Measurements from ENCODE around the gene F11R.
"Not testable (repeated sequence)": the region's sequence is repeated elsewhere in the genome, so short reads cannot be mapped to it uniquely, and the experiment has no call there.

The F11R gene

DNA sequence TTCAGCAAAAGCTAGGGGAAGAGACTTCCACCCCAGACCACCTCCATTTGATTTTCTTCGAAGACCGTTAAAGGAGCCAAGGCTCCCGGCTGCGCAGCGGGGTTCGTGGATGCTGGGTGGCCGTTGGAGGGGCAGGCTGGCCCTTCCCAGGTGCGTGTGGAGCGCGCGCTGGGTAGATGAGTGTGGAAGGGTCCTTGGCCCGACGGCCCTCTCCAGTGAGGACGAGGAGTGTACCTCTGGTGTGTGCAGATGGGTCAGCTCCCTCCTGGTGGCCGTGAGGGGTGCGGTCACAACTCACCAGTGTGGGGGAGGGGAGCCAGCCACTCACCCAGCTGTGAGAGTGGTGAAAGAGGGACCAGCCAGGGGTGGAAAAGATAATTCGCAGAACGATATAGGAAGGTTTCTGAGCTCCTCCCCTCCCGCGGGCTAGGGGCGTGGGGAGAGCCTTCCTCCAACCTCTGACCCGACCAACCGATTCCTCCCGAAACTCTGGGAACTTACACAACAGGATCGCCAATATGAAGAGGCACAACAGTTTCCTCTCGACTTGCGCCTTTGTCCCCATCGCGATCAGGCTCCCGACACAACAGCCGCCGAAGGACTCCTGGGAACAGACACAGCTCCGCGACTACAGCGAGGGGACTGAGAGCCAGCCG, at the start of gene F11R:
Gene F11R, minus strand, starts transcription at position 644 of the 656 bp plus-strand sequence. Its CDS starts 79 bp downstream, at position 565.
- in situ Hi-C loops (cut with HindIII; ENCODE audit: low sequenced_read_pairs) = no loop called here

DNA sequence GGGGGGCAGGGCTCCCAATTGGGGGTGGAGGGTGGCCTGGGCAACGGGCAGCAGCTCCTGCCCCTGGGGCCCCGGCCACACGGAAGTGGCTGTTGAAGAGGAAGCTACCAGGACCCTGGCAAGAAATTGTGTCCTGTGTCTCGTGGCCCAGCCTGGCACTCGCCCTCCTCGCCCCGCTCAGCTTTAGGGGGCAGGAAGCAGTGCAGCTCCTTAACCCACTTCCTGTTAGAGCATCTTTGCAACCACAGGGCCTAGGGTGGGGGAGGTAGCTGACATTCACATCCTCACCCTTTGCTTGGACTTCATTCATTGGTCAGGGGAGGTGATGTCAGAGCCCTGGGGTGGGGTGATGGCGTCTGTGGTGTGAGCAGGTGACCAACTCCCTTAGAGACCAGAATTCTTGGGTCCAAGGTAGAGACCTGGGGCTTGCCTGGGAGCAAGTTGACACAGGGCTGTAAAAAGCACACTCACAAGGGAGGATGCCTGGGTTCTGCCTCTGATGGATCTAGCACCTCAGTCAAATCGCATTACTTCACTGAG, 48.8 kb upstream of the F11R start, which contains the start of gene ARHGAP30:
Gene ARHGAP30, minus strand, starts transcription at position 161 of the 540 bp plus-strand sequence. CDS start 267 bp downstream, outside the sequence.
- in situ Hi-C loops (cut with HindIII; ENCODE audit: low sequenced_read_pairs) = no loop called here

DNA sequence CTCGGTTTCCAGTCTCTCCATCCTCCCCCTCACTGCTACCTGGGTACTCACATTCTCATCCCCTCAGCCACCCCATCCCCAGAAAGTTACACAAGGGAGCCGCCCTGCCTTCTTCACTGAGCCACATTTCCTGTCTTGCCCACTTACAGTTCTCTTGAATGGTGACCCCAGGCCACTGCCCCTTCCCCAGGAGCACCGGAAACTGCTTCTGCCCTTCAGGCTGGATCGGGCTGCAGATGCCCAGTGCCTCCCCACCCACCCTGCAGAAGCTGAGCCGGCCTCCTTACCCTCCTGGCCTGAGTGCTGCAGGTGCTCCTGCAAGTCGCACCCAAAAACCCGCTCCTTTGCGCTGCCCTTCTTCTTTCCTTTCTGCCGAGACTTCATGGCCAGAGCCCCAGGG, 48.3 kb upstream of the F11R start:
- in situ Hi-C loops (cut with HindIII; ENCODE audit: low sequenced_read_pairs) = no loop called here

DNA sequence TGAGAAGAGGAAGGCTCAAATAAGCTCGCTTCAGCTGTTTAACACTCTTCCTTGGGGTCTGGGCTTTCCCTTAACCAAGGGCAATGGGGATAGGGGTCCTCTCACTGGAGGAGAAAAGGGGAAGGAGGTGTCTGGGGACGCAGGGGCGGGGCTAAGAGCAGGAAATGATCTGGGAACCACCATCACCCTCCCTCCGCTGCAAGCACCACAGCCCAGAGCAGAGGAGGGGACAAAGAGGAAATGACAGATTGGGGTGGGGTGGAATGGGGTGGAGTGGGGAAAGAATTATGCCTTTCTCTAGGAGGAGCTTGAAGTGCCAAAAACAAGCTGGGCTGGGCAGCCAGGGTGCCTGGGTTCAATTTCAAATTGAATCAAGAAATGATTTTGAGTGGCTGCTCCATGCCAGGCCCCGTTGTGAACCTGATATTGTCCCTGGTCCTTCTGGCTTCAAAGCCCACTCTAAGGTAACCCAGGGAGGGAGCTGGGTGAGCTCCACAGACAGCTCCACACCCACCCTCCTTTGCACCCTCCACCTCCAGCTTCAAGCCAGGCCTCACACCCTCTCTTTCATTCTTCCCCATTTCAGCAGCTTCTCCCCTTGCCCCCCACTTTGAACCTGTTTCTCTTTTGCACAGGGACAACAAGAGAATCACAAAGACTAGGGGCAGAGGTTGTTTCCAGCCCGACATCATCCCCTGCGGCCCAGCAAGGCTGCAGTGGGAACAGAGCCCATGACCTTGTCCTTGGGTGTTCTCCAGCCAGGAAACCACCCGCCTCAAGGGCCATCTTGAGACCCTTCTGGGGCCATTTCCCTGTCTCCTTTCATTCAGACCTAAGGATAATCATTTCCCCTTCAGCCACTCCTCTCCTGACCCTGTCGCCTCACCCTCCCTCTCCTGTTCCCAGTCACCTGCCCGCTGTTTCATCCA, 47.6 kb upstream of the F11R start:
- in situ Hi-C loops (cut with HindIII; ENCODE audit: low sequenced_read_pairs) = no loop called here

DNA sequence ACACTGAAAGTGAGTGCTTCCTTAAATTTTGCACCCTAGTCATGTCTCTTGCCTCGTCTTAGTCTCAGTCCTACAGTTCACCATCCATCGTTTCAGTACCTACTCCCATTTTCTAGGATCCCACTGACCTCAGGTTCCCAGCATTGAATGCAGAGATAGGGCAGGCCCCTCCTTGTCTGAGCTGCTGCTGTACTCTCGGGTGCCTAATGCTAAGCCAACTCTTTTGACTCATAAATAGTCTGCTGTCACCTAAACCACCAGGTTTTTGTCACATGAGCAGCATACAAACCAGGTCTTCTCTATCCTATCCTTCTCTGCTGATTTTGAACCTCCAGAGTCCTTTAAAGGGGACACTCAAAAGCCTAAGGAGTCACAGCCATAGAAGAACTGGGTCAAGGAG, 45.7 kb upstream of the F11R start:
- in situ Hi-C loops (cut with HindIII; ENCODE audit: low sequenced_read_pairs) = no loop called here

DNA sequence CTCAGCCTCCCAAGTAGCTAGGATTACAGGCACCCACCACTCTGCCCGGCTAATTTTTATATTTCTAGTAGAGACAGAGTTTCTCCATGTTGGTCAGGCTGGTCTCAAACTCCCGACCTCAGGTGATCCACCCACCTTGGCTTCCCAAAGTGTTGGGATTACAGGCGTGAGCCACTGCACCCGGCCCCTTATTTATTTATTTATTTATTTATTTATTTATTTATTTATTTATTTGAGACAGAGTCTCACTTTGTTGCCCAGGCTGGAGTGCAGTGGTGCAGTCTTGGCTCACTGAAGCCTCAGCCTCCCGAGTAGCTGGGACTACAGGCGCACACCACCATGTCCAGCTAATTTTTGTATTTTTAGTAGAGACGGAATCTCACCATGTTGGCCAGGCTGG, 44.7 kb upstream of the F11R start:
- in situ Hi-C loops (cut with HindIII; ENCODE audit: low sequenced_read_pairs) = not testable (repeated sequence)

DNA sequence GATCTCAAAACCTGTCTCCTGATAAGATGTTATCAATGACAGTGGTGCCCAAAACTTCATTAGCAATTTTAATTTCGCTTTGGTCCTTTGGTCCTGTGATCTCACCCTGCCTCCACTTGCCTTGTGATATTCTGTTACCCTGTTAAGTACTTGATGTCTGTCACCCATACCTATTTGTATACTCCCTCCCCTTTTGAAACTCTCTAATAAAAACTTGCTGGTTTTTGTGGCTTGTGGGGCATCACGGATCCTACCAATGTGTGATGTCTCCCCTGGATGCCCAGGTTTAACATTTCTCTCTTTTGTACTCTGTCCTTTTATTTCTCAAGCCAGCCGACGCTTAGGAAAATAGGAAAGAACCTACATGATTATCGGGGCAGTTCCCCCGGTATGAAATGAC, 43.0 kb upstream of the F11R start:
- in situ Hi-C loops (cut with HindIII; ENCODE audit: low sequenced_read_pairs) = not testable (repeated sequence)

DNA sequence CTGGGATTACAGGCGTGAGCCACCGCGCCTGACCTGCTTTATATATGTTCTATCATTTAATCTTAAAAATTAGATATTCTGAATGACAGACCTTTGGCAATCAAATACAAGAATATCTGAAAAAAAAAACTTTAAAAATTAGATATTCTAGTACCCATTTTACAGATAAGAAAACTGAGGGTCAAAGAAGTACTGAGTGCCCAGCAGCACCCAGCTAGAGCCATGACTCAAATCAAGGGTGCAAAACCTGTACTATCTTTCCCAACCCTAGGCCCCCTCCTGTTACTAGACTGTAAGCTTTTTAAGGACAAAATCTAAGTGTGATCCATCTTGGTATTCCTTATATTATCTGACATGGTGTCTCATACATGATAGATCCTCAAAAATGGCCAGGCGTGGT, 40.5 kb upstream of the F11R start:
- in situ Hi-C loops (cut with HindIII; ENCODE audit: low sequenced_read_pairs) = no loop called here

DNA sequence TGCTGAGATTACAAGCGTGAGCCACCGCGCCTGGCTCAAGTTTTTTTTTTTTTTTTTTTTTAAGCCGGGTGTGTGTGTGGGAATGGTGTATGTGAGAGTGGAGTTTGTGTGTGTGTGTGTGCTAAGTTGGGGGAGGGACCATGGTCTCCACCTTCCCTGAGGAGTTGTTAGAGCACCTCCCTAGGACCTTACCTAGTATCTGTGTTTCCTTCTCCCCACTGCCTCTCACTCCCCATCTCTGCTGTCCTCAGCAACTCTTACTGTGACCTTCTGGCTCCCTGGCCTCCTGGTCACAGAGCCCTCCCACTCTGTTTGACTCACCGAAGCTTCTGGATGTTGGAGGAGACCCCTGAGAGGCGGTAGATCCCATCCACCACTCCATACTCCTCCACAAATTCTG, 38.3 kb upstream of the F11R start:
- in situ Hi-C loops (cut with HindIII; ENCODE audit: low sequenced_read_pairs) = no loop called here

DNA sequence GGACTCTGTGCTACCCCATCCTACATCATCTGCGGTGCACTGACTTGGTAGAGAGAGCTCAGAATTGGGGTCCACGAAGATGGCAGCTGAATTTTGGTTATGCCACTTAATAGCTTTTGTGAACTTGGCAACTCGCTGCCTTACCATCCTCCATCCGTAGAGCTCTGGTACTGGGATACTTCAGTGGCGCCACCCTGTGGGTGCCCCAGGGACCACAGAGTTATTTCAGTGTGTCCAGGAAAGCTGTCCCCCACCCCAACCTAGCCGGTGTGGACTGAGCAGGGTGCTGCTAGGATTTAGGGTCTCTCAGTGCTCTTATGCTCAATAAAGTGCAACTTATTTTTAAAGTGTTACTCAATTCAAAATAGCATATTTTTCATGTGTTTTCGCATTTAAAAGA, 33.9 kb upstream of the F11R start:
- in situ Hi-C loops (cut with HindIII; ENCODE audit: low sequenced_read_pairs) = no loop called here

DNA sequence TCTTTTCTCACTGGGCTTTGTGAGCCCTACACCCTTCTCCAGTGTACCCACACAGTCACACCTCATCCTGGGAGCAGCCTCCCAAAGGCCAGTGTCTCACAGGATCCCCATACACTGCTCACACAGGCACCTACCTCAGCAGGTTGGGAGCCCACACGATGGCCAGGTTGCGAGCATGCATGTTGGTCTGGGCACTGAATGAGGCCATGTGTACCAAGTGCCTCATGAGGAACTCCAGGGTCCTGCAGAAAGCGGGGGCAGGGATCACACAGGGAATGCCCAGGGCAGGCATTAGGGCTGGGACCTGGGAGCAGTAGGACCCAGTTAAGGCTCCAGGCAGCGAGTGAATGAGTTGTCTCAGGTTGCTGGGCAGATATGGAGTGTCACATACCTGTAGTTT, 33.3 kb upstream of the F11R start:
- in situ Hi-C loops (cut with HindIII; ENCODE audit: low sequenced_read_pairs) = no loop called here

DNA sequence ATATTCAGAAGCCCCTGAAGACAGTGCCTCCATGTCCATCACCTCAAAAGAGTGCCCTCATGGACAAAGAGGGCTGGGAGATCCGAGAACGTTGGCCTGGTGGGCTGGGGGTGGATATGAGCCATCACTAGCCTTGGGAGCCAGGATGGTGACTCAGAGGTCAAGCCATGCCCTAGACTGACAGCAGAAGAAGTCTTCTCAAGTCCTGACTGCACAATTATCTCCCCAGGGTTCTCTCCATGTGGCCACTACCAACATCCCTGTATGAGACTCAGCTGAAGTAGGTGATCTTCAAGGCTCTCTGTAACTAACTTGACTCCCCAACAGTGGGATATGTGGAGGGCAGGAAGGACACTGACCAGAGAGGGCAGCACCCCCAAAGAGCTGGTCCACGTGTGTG, 31.9 kb upstream of the F11R start:
- in situ Hi-C loops (cut with HindIII; ENCODE audit: low sequenced_read_pairs) = no loop called here

DNA sequence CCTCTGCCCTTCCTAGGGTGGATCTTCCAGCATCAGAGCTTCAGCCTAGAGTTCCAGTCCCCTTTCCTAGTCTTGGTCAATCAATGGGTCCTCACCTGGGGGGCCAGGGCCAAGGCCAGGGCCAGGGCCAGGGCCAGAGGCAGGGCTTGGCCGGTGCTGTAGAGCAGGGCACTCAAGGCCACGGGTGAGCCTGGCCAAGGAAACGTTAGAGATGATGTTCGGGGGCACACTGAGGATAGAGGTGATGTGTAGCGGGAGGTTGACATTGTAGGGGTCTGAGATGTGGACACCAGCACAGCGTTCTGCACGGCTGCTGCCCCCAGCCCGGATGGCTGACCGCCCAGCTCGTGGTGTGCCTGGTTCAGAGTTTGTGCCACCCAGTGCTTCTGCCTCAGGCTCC, 30.3 kb upstream of the F11R start:
- in situ Hi-C loops (cut with HindIII; ENCODE audit: low sequenced_read_pairs) = no loop called here

DNA sequence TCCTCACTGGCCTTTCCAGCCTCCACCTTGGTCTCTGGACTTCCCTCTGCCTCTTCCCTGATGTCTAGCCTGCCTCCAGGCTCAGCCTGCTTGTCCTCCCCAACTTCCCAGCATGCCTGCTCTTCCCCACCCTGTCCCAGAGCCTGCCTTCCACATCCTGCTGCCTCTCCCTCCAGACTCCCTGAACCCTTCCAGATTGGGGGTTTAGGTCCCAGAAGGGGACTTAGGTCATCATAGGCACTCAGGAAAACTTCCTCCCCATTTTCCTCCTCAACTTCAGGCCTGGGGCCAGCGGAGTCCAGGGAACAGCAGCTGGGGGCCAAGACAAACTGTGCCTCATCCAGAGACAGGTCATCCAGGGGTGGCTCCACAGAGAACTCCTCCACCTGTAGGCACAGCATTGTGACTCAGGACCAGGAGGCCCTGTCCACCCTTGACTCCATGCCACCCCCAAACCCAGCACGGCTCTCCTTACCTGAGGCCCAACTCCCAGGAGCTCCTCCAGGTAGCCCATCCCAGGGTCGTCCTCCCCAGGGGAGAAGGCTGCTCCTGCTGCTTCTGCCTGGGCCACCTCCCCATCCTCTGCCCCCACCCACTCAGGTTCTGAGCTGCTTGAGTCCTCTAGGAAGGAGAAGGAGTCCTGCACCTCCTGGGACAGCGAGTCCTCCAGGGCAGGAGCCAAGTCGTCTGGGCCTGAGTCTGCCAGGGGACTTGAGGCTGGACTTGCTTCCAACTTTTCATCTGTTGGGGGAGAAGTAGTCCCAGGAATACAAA, 28.2 kb upstream of the F11R start:
- in situ Hi-C loops (cut with HindIII; ENCODE audit: low sequenced_read_pairs) = loop anchor here (5.0 kb wide), 1 partner anchor 78 kb away; no protein-coding TSS in a partner anchor

DNA sequence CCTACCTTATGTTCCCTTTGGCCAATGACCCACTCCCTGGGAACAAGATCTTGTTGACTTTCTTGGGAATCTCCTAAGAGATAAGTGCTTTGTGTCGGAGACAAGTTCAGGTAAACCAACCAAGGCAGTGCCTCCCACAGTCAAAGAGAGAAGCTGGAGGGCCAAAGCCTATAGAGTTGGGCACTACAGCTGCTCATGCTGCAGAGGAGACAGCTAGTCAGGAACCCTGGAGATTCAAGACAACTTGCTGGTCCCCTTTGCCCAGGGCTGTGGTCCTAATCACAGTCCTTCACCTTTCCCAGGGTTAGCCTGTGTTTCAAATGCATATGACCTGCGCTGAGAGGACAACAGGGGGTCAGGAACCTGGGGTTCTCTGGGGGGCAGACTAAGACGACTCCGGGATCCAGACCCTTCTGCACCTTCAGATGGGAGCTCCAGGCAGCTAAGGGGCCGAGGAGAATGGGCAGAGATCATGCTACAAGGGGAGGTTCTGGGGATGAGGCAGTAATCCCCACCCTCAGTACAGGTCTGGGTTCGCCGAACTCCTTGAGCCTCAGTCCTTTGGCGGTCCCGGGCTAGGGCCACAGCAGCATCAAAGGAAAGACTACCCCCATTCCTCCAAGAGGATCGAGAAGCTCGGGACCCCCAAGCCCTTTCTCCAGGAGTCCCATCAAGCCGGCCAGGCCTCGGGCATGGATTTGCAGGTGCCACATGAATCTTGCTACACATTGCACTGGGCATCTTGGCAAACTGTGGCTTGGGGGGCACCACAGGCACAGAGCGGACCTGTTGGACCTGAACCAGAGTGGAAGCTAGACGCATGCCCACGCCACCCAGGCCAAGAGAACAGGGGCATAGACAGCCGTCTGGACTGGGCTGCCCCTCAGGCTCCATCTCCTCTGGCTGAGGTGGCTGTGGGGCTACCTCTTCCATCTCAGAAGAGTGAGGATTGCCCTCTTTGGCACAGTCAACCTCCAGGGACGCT, 26.8 kb upstream of the F11R start:
- in situ Hi-C loops (cut with HindIII; ENCODE audit: low sequenced_read_pairs) = loop anchor here (5.0 kb wide), 1 partner anchor 80 kb away; no protein-coding TSS in a partner anchor

DNA sequence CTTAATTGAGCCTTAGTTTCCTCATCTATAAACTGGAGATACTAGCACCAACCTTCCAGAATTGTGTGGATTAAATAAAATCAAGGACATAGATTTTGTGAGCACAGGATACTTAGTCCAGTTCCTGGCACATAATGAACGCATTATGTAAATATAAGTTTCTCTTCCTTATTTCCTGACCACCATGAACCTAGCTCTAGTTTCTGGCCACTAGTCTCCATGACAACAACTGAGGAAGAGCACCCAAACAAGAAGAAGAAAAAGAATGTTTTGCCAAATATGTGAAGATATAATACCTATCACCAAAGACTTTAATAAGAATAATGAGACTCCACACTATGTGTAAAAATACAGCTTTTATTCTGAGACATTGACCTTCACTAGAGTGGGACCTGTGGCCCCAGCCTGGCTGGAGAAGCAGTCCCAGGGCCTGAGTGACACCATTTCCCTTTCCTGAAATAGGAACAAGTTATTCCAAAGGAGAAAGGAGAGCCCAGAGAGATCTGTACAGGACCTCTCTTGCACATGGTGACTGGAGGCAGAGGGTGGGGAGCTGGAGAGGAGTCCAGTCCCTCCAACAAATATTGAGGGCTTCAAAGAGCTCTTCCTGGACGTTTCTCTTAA, 25.8 kb upstream of the F11R start:
- in situ Hi-C loops (cut with HindIII; ENCODE audit: low sequenced_read_pairs) = loop anchor here (5.0 kb wide), 1 partner anchor 81 kb away; no protein-coding TSS in a partner anchor

DNA sequence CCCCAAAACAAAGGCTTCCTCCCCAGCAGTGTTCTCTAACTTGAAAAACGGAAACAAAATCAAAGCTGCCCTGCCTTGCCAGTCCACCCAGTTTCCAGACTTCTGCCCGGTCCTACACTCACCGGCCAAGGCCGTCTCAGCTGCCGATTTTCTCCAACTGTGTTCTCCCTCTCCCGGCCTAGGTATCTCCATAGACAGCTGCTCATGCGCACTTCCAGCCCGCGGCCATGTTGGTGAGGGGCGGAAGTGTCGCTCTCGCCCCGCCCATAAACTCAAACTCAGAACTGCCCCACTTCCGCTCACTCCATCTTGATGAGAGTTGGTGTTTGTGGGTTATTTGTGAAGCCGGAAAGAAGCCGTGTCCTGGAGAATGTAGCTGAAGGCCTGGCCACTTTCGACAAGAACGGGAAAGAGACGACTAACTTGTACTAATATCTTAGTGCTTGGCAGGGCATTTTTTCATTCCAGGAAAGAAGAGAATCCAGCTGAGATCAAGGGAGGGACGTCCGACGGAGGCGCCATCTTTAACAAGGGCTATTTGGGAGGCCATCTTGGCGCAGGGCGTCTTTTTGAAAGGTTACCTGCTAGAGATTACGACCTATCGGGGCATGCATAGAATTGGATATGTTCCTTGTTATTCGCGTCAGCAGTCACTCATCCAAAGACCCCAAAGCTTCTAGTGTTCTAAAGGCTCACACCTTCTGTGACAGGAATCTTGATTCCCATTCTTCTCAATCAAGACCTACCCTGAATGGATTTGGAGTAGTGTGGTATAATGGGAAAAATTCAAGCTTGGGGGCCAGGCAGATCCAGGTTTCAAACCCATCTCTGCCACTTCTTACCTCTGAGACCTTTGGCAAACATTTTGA, 25.0 kb upstream of the F11R start, which contains the start of gene USF1:
Gene USF1, minus strand, starts transcription at position 242 of the 869 bp plus-strand sequence. CDS start 2,702 bp downstream, outside the sequence.
- in situ Hi-C loops (cut with HindIII; ENCODE audit: low sequenced_read_pairs) = loop anchor here (5.0 kb wide), 1 partner anchor 81 kb away; no protein-coding TSS in a partner anchor

All from endothelial cell of hepatic sinusoid (primary cell).